Fibroblast of skin of scalp (primary cell): ENCODE data around the gene REXO4. TPM values are rescaled to one million over a fixed set of nuclear protein-coding genes. Genes with fewer than 3 reads are reported as not detected.
"Not testable (repeated sequence)": the region's sequence is repeated elsewhere in the genome, so short reads cannot be mapped to it uniquely, and the experiment has no call there.

ENCODE experiments used
- DNase-seq: peaks from one replicate; pipeline ENCODE4 v3.0.0-alpha.2; 2013
- polyA plus RNA-seq, 2 experiments: library from polyadenylated mRNA; unstranded; fragments of 120-200 nt; gene quantifications; one replicate each; pipeline ENCODE4 v1.2.1, GENCODE V29; 2013; ENCODE audit not compliant: insufficient read length in 2 of 2

The REXO4 gene
- 16.3 TPM for polyA plus RNA-seq (2013, experiment 1 of 2; ENCODE audit: insufficient read length)
- 17.4 TPM for polyA plus RNA-seq (2013, experiment 2 of 2; ENCODE audit: insufficient read length)

- DNase-seq: peak; percentile 92
These were observed at the start of gene REXO4 for GRCh38 chr9:133417541-133418461. Gene REXO4 (minus strand): TSS chr9:133418010. CDS start chr9:133417844, 166 bp downstream.

- no peak for DNase-seq
These were observed 49.3 kb upstream of the REXO4 start for GRCh38 chr9:133467101-133467500.

GRCh38 chr9:133465984-133466383 is 48.2 kb upstream of the REXO4 start:
- no peak for DNase-seq

- no peak for DNase-seq
These were observed 46.8 kb upstream of the REXO4 start for GRCh38 chr9:133464638-133465037.

GRCh38 chr9:133463864-133464615 is 46.2 kb upstream of the REXO4 start:
- no peak for DNase-seq

GRCh38 chr9:133463234-133463863 is 45.5 kb upstream of the REXO4 start:
- no peak for DNase-seq

- no peak for DNase-seq
These were observed 44.2 kb upstream of the REXO4 start for GRCh38 chr9:133461975-133462374.

- DNase-seq: no peak
These were observed 42.8 kb upstream of the REXO4 start for GRCh38 chr9:133460405-133461175.

- peak; percentile 90 for DNase-seq
These were observed 41.9 kb upstream of the REXO4 start, which contains the start of gene CACFD1 for GRCh38 chr9:133459476-133460404. Gene CACFD1 (plus strand): TSS chr9:133459978. CDS start chr9:133460067, 89 bp downstream.

- DNase-seq: no peak
These were observed 41.0 kb upstream of the REXO4 start for GRCh38 chr9:133458643-133459312.

- no peak for DNase-seq
These were observed 39.9 kb upstream of the REXO4 start for GRCh38 chr9:133457748-133458147.

GRCh38 chr9:133457233-133457632 is 39.4 kb upstream of the REXO4 start:
- no peak for DNase-seq

GRCh38 chr9:133456409-133456808 is 38.6 kb upstream of the REXO4 start:
- DNase-seq: no peak

GRCh38 chr9:133455936-133456335 is 38.1 kb upstream of the REXO4 start:
- DNase-seq: no peak

GRCh38 chr9:133454943-133455673 is 37.3 kb upstream of the REXO4 start:
- no peak for DNase-seq

GRCh38 chr9:133454325-133454724 is 36.5 kb upstream of the REXO4 start:
- DNase-seq: no peak

- DNase-seq: no peak
These were observed 35.8 kb upstream of the REXO4 start for GRCh38 chr9:133453651-133454050.

- no peak for DNase-seq
These were observed 34.8 kb upstream of the REXO4 start for GRCh38 chr9:133452562-133452961.

GRCh38 chr9:133451865-133452264 is 34.1 kb upstream of the REXO4 start:
- DNase-seq: not testable (repeated sequence)
